ENCODE results near the gene RAB8A.
"Not testable (repeated sequence)": the region's sequence is repeated elsewhere in the genome, so short reads cannot be mapped to it uniquely, and the experiment has no call there.

The RAB8A gene

DNA sequence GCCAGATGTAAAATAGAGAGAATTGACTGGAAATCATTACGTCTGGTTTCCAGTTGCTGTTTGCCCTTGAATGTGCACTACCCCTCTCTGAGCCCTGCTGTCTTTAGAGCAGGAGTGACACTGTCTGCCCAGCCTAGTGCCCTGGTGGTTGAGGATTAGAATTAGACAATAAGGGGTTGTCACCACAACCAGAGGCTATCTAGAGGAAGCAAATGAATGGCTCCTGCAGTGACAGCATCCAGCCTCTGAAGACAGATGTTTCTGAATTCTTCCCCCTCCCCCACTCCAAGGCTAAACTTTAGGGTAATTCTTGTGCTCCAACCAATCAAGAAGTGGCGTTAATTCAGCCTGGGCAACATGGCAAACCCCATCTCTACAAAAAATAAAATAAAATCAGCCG lies 2.0 kb downstream of the RAB8A start:
- DNase-seq: no peak

DNA sequence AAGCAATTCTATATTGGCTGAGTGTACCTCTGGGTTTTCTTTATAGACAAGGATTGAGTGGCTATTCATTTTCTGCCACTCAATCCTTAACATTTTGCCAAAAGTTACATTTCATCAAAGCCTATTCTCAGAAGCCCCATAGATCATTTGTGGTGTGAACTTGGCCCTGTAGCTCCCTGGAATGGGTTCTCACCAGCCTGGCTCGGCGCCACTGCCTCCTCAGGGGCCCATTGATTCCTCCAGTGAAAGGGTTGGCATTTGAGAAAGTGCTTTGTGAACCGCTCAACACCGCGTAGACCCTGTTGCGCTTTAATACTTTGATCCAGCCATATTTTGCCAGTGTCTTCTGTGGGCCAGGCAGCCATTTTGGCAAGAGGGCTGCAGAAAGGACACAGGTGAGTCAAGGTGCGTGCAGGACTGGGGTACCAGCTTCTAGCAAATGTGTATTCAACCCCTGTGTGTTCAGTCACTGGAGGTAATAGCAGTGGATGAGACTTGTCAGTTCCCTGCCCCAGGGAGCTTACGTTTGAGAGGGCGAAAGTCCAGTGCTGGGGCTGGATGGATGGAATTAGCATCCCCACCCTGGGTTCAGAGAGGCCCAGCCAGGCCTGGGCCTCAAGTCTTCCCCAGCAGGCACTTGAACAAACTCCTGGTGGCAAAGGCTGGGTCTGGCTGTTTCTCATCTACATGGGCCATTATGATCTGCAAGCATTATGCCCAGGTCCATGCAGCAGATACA lies 3.8 kb downstream of the RAB8A start:
- DNase-seq: no peak

DNA sequence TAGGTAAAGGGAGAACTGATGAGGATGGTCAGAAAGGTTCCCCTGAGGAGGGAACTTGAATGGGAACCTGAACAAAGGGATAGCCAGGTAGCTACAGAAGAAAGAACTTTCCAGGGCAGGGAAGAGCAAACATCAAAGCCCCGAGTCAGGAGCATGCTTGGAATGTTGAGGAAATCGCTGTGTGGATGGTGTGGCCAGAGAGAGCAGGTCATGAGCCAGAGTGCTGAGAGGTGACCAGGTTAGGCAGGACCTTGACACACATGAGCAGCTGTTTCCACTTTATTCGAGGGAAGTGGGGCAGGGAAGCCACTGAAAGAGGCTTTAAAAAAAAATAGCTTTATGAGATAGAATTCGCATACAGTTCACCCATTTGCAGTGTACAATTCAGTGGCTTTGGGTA lies 4.4 kb downstream of the RAB8A start:
- DNase-seq: no peak

DNA sequence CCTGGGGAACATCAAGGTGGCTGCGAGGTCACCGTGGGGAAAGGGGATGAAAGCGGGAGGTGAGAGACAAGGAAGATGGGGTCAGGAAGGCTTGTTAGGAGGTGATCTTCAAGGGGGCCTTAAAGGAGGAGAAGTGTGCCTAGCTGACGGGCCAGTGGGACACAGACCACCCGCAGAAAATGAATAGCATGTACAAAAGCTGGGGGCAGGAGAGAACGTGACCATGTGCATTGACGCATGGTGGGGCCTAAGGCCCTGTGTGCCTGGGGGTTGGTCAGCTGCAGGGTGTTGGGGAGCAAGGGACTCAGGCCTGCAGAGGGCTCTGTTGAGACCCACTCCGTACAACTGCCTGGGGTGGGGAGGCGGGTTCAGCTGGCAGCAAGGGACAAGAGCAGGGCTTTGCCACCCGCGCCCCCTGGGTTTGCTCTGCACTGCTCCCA lies 5.9 kb downstream of the RAB8A start:
- DNase-seq: no peak

DNA sequence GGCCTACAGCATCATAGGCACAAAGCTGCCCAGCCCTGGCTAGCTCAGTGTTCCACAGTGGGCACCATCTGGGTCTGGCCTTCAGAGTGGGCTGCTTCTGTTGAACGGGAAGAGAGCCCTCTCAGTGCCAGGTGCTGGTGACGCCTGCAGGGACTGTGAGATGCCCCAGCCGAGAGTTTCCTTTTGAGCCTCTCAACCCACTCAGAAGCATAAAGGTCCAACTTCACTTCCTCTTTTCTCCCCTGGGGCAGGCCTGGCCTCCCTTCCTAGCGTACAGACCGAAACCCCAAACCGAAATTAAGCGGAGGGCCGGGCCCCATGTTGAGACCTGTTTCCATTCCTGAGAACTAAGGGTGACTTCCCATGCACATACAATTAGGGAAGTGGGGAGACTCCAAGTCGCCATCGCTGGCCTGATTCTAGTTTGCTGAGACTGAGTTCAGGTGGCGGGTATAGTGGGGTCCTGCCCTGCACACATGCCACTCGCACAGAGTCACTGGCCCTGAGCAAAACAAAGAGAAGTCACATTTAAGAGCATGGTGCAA lies 6.9 kb downstream of the RAB8A start:
- DNase-seq: peak; percentile 71

DNA sequence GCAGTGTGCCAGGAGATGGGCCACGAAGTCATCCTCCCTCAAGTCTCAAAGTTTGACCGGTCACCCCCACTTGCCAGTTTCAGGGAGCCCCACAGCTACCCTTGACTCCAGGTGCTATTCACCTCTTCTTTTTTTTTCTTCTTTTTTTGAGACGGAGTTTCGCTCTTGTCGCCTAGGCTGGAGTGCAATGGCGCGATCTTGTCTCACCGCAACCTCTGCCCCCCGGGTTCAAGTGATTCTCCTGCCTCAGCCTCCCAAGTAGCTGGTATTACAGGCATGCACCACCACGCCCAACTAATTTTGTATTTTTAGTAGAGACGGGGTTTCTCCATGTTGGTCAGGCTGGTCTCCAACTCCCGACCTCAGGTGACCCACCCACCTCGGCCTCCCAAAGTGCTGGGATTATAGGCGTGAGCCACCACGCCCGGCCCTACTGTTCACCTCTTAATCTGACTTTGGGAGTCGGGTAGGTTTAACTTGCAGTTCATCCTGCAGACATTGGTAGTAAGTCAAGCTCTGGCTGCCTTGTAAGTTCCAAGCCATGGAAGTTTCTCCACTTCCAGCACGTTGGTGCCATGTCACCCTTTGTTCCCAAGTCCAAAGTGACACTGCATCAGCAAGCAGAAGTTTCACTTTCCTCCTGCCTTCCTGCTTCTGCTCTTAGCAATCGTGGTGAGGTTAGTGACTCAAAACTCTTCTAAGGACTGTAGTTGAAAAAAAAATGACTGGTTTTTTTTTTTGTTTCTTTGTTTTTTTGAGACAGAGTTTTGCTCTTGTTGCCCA lies 7.6 kb downstream of the RAB8A start:
- not testable (repeated sequence) for DNase-seq

DNA sequence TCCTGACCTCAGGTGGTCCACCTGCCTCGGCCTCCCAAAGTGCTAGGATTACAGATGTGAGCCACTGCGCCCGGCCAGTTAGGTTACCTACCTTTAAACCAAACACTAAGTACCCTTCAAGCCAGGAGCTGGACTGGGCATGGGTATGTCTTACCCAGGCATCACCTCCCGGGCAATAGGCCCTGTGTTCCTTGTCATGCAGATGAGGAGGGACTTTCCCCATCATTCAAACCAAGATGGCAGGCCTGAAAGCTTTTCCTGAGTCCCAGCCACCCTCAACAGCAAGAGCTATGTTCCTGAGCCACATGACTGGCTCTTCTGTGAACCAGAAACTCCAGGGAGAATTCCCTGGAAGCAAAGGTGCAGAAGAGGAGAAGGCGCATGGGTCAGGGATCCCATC lies 9.5 kb downstream of the RAB8A start:
- no peak for DNase-seq

DNA sequence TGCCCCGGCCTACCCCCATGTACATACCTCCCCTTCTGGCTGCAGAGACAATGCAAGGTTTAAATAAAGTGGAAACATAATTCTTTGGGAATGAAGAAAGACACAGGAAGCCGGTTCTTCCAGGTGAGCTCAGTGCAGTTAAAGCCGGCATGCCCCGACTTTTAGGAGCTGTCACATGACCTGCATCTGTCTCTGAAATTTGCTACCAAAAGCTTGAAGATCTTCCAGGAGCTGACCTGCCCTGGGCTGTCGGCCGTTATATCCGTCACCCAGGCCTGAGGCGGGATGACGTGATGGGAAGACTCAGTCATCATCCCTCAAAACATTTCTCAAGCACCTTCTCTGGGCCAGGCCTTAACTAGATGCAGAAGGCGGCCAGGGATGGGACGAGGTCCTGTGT lies 10.3 kb downstream of the RAB8A start:
- no peak for DNase-seq

DNA sequence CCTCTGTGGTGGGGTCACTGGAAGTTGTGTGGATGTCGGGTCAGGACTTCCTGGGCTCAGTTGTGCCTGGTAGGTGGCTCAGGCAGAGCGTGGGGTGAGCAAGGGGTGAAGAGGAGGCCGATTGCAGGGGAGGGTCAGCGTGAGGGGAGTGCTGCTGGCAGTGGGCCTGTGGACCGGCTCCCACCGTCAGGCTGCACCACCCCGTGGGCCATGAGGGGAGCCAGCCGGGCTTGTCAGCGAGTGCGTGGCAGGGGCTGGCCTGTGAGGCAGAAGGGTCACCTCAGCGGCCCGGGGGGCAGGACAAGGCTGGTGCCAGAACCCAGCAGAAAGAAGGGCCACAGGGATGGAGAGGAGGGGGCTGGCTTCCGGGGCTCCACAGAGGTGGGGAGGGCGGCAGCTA lies 13.3 kb downstream of the RAB8A start:
- no peak for DNase-seq

DNA sequence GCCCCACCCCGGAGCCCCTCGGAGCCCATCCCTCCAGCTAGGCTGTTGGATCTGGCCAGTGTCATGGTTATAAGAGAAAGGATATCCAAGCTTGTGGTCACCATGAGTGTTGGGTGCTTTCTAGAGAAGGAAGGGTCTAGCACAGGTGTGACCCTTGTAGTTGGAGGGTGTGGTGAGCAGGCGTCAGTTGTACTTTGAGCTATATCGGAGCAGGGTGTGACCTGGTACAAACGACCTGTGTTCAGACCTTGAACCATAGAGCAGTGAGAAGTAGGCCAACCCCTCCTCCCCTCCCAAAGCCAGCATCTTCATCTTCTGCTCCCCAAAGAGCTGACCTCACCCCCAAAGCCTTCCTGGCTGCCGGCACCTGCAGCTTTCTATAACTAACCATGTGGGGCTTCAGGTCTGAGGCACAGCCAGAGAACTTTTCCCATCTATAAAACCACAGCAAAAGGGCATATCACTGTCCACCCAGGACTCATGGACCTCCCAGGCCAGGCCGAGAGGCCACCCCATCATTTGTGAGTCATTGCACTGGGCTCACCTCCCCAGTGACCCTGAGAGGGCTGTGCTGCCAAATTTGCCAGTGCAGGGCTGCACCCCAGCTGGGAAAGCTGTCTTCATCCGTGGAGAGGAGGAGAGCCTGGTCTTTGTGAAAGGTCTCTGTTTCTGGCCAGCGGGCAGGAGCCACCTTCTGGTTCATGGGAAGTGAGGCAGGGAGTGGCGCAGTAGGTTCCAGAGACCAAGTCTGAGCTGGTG lies 14.2 kb downstream of the RAB8A start:
- no peak for DNase-seq

DNA sequence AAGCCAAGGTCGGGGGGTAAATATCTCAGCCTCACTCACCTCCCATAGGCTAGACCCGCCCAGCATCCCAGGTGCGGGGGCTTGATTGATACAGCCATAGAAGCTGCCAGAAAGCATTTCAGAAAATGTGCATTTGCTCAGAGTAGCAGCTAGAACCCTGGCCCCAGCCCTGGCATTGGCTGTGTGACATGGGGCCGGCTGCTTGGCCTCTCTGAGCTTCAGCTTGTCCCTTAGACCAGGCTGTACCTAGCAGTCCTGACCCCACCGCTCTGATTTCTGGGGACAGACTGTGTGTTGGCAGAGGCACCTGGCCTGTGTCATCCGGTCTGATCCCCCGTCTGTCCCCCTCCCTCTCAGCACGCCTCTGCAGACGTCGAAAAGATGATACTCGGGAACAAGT lies 15.4 kb downstream of the RAB8A start:
- no peak for DNase-seq

DNA sequence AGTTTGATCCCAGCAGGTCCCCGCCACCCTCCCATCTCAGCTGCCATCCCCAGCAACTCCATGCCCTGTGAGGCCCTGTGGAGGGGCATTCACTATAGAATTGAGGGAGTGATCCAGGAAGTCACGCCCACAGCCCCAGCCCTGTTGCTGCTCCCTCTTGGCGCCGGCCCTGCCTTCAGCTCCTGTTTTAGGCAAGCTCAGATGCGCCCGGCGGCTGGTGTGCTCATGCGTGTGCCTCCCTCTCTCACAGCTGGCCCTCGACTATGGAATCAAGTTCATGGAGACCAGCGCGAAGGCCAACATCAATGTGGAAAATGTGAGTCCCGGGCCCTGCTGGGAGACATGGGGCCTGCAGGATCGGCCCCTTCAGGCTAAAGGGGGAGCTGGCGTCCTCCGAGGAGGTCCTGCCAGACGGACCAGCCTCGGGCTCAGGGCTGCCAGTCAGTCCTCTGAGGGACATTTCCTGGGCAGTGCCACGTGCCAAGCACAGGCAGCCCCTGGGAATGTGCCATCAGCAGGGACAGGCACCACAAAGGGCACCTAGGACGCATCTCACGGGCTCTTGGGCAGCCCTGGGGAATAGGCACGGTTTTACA lies 16.2 kb downstream of the RAB8A start:
- no peak for DNase-seq

DNA sequence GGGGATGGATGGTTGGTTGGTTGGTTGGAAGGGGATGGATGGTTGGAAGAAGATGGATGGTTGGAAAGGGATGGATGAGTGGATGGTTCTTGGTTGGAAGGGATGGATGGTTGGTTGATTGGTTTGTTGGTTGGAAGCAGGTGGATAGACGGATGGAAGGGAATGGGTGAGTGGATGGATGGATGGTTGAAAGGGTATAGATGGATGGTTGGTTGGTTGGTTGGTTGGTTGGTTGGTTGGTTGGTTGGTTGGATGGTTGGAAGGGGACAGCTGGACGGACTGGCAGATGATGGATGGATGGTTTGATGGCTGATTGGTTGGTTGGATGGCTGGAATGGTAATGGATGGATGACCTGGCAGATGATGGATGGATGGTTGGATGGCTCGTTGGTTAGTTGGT lies 20.0 kb downstream of the RAB8A start:
- no peak for DNase-seq

DNA sequence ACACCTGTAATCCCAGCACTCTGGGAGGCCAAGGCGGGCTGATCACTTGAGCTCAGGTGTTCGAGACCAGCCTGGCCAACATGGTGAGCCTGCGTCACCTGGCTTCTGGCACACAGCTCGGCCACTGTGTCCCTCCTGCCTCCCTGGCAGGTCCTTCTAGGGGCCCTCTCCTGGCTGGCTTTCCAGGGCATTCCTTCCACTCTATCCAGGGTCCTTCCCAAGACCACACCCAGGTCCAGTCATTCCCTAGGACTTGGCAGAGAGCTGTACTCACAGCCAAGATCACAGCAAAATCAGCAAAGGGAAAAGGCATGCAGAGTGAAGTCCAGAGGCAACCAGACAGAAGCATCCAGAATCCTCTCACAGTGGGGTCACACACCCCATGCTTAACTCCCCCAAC lies 22.1 kb downstream of the RAB8A start:
- no peak for DNase-seq

DNA sequence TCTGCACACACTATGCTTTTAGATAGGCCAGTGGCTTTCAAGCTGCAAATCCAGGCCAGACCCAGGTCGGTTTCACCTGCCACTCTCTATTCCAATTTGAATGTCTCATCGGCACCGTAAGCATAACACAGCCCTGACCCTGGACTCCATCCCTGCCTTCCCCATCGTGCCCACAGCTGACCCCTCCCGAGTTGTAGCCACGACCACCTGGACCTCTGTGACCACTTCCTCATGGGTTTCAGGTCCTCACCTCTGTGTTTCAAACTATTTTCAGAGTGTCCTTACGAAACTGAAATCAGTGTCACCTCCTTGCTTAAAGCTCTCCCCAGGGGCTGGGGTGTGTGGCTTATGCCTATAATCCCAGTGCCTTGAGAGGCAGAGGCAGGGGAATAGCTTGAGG lies 22.8 kb downstream of the RAB8A start:
- DNase-seq: no peak

DNA sequence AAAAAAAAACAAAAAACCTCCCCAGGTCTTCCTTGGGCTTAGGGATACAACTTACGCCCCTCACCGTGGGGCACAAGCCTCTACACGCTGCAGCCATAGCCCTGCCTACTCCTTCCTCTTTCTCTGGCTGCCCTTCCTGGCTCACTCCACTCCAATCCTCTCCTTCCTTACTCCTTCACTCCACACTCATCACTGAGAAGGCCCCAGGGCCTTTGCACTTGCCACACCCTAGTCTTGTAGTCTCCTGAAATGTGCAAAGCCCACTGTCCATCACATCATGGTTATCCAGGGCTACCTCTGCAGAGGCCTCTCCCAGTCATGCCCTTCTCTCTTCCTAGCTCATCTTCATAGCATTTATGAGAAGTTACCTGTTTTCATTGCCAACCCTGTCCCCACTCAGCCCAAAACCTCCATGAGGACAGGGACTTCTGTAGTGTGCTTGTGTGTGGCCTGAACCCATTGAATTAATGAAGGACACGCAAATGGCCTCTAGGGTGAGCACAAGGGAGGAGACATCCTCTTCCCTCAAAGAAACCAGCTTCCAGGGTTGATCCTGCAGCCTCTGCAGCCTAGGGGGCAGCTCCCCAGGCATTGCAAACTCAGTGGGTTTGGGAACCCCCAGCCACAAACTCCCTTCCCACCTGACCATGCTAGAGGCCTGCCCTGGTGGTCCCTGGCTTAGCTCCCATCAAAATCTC lies 23.9 kb downstream of the RAB8A start:
- no peak for DNase-seq

DNA sequence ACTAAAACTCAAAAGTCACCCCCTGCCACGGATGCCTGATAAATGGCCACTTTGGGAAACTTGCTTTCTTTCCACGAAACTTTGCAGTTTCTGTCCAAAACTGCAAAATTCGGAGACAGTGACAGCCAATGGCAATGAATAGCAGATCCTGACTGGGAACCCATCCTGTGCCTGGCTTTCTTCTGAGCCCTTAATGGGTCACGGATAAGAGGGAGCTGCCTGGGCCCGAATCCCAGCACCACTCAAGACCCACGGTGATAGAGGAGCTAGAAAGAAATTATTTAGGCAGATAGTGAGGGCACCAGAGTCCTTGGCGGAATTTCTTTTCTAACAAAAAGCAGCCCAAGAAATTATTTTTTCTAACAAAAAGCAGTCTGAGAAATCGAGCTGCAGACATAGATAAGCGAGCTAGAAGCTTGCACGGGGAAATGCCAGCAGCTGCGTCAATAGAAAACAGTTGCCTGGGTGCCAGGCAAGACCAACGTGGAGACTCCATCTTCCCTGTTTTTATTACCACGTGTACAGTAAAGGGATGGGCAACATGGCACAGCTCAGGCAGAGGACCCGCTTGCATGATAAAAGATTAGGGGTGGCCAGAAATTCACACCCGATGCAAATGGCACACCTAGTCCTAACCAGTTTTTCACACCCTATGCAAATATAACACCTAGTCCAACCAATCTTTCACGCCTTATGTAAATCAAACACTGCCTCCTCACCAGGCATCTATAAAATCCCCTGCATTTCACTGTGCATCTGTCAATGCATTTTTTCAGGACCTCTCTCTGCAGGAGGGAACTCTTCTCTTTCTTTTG lies 24.7 kb downstream of the RAB8A start:
- no peak for DNase-seq

DNA sequence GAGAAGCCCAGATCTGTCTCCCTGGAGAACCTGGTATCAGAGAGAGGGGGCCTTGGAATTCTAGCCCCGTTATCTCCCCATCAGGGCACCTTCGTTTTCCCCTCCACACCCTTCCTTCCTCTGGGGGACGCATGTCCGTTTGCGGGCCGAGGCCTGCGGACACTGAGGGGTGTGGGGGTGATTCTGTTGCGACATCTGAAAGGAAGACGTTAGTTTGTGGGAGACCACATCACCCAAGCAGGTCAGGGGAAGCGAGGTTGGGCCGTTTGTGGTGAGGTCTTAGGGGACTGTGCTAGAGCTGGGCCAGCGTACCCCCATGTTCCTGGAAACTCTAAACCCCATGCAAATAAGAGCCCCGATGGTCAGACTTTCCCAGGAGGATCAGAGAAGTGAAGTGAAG lies 28.1 kb downstream of the RAB8A start:
- no peak for DNase-seq

DNA sequence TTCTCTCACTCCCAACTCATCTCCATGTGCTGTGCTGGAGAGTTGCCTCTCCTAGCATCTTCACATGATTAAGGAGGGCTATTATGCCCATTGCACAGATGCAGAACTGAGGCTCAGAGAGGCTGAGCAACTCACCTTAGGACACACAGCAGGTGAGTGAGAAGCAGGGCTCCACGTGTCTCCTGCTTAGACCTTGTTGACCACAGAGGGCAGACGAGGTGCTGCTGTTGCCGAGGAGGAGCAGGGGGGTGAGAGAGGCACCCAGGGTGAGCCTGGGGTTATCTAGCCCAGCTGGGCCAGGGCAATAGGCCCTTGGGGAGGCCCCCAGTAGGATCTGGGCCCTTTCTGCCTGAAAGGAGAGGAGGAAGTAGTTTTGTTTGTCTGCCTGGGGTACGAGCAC lies 29.4 kb downstream of the RAB8A start:
- DNase-seq: no peak

DNA sequence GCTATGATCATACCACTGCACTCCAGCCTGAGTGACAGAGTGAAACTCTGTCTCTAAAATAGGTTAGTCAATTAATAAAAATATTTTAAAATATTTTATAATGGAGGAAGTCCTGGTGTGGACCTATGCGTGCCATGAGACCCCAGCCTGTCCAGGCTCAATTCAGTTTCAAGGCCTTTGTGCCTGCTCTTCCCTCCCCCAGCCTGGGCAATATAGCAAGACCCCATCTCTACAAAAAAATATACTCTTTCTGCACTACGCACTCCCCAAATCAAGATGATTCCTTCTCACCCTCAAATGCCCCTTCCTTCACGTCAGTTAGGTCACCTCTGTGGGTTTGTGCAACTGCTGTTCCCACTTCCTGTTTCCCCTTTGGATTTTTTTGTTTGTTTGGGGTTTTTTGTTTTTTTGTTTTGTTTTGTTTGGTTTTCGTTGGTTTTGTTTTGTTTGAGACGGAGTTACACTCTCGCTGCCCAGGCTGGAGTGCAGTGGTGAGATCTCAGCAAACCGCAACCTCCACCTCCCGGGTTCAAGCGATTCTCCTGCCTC lies 30.4 kb downstream of the RAB8A start:
- DNase-seq: no peak
